Measurements from ENCODE around the gene FRMD4A. TPM values are rescaled to one million over a fixed set of nuclear protein-coding genes. Genes with fewer than 3 reads are reported as not detected.

Gene FRMD4A
- total and polyA plus RNA-seq, 10 of the 15 experiments (the other 5 are each of a cell fraction or from before 2014, with no cell fraction given): 17.8 to 75.2 (median 39.1) TPM

GRCh38 chr10:14360515-14360914 lies 29.8 kb upstream of the FRMD4A start:
- BruUV-seq (replicated peaks): no TSS peak
- H3K4me2 ChIP-seq (ENCODE audit: control insufficient read depth, insufficient read depth): no peak overlapping the region
- no peaks in the 10 kb centered on the region for H3K4me1 ChIP-seq (ENCODE audit: control insufficient read depth, insufficient read depth, low read length)
- no peaks in the 10 kb centered on the region for H3K9me3 ChIP-seq (replicated peaks; ENCODE audit: control insufficient read depth, insufficient read depth, low read length)
- H3K27me3 ChIP-seq (replicated peaks in 1 of 2; ENCODE audit: control insufficient read depth in 2 of 2, insufficient read depth in 2 of 2, low read length in 1 of 2): peaks cover 3 to 5% of the 10 kb centered on the region in 2 experiments; a peak in 2 of 4 replicates
- 20% methylated on average over 4 of the region's 4 CpGs for WGBS (ENCODE audit: insufficient coverage, insufficient replicate concordance, low lambda C conversion rate, missing lambda C conversion rate)
- no peaks in the 10 kb centered on the region for H4K20me1 ChIP-seq (ENCODE audit: control insufficient read depth, insufficient read depth)
- no peak for ATAC-seq
- no peak for DNase-seq (ENCODE audit: low read depth, low spot score)
- SMC1A ChIA-PET (ENCODE audit: uncharacterized antibody, unreplicated experiment): no interaction called here
- CTCF ChIA-PET: no interaction called here
- RAD21 ChIA-PET (ENCODE audit: unreplicated experiment): no interaction called here
- intact Hi-C loops (cut with micrococcal nuclease; ENCODE audit: unreplicated experiment): no loop called here
- POLR2A ChIA-PET: no interaction called here
- H3K4me3 ChIP-seq: no peak overlapping the region
- no peaks in the 10 kb centered on the region for H3K79me2 ChIP-seq (ENCODE audit: control insufficient read depth, insufficient read depth, low read length)
- no peak overlapping the region for H3K27ac ChIP-seq (ENCODE audit: control insufficient read depth, insufficient read depth)
- in situ Hi-C loops (cut with MboI): no loop called here
- FAIRE-seq: no peak
- no peaks in the 10 kb centered on the region for H3K36me3 ChIP-seq (ENCODE audit: control insufficient read depth in 2 of 2, insufficient read depth in 2 of 2, low read length in 1 of 2)
- no peak overlapping the region for H3K9ac ChIP-seq (ENCODE audit: control insufficient read depth, insufficient read depth, low read length)
- no peak overlapping the region for H2AFZ ChIP-seq (ENCODE audit: control insufficient read depth, low read depth, low read length)
- TF ChIP-seq IRF4 (IDR thresholded peaks at IDR 0.05; ENCODE audit: low read depth, low read length) (no peak), ZSCAN29 (IDR thresholded peaks at IDR 0.05) (no peak), POLR2AphosphoS2 (IDR thresholded peaks at IDR 0.05; ENCODE audit: low read depth, low read length) (no peak), ZNF592 (IDR thresholded peaks at IDR 0.05) (no peak), RBBP5 (conservative IDR thresholded peaks at IDR 0.05) (no peak), HDAC6 (IDR thresholded peaks at IDR 0.05; ENCODE audit: unreplicated experiment) (no peak), CEBPB (IDR thresholded peaks at IDR 0.05; ENCODE audit: borderline replicate concordance in 1 of 2, low read depth in 2 of 2, low read length in 2 of 2) (no peak), CEBPZ (IDR thresholded peaks at IDR 0.05; ENCODE audit: low read depth, low read length) (no peak), EZH2 (IDR thresholded peaks at IDR 0.05; ENCODE audit: borderline replicate concordance, control insufficient read depth, low read depth, low read length) (no peak), ZZZ3 (IDR thresholded peaks at IDR 0.05; ENCODE audit: control insufficient read depth, insufficient read length, low read depth) (no peak), SREBF2 (IDR thresholded peaks at IDR 0.05; ENCODE audit: low read length) (no peak), SUPT20H (IDR thresholded peaks at IDR 0.05; ENCODE audit: borderline replicate concordance, control insufficient read depth, low read depth, low read length) (no peak), HSF1 (IDR thresholded peaks at IDR 0.05; ENCODE audit: low read depth, low read length) (no peak)

All from GM12878 (cell line).